Fibroblast of the aortic adventitia (primary cell): ENCODE data around the gene ZFYVE28. TPM values are rescaled to one million over a fixed set of nuclear protein-coding genes. Genes with fewer than 3 reads are reported as not detected.

ENCODE experiments used
- DNase-seq: peaks from one replicate; pipeline ENCODE4 v3.0.0-alpha.2; 2010; ENCODE audit warnings: low read depth
- H3K4me3 ChIP-seq: 2 replicates; pipeline ENCODE4 v1.5.1; 2011; ENCODE audit warnings: low read depth, mild to moderate bottlenecking, control low read depth, low read length, moderate library complexity
- CTCF ChIP-seq: IDR thresholded peaks from 2 replicates; pipeline ENCODE4 v1.5.1; 2011; ENCODE audit warnings: mild to moderate bottlenecking, low read length, control low read depth, inconsistent platforms; ENCODE audit not compliant: insufficient read depth
- total RNA-seq: library from RNA; depleted of rRNA; stranded (reverse); fragments of >200 nt; gene quantifications from 2 replicates; pipeline ENCODE4 v1.2.3, GENCODE V29; 2012; ENCODE audit warnings: low replicate concordance

The ZFYVE28 gene
- total RNA-seq, 1 donor = 14.0 TPM

- no peak for DNase-seq
- H3K4me3 ChIP-seq = no peak overlapping the region
- TF ChIP-seq CTCF = no peak
Measured at GRCh38 chr4:2270341-2271165, 147.9 kb downstream of the ZFYVE28 start.

- H3K4me3 ChIP-seq = no peak overlapping the region
- DNase-seq = no peak
- no peak for TF ChIP-seq CTCF
Measured at GRCh38 chr4:2269618-2270163, 148.8 kb downstream of the ZFYVE28 start.

DNA sequence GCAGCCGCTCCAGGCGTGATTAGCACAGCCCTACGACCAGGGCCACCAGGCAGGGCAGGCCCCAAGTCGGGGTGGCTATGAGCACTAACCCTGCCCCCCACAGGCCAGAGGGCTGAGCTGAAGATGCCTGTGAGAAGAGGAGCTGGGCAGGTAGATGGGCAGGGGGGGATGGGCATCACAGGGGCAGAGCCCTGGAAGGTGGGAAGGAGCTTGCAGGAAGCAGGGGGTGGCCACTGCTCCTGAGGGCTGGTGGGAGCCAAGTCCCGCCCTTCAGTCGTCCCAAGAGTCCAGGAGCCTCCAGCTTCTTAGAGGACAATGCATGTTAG, 149.3 kb downstream of the ZFYVE28 start:
- no peak for TF ChIP-seq CTCF

DNA sequence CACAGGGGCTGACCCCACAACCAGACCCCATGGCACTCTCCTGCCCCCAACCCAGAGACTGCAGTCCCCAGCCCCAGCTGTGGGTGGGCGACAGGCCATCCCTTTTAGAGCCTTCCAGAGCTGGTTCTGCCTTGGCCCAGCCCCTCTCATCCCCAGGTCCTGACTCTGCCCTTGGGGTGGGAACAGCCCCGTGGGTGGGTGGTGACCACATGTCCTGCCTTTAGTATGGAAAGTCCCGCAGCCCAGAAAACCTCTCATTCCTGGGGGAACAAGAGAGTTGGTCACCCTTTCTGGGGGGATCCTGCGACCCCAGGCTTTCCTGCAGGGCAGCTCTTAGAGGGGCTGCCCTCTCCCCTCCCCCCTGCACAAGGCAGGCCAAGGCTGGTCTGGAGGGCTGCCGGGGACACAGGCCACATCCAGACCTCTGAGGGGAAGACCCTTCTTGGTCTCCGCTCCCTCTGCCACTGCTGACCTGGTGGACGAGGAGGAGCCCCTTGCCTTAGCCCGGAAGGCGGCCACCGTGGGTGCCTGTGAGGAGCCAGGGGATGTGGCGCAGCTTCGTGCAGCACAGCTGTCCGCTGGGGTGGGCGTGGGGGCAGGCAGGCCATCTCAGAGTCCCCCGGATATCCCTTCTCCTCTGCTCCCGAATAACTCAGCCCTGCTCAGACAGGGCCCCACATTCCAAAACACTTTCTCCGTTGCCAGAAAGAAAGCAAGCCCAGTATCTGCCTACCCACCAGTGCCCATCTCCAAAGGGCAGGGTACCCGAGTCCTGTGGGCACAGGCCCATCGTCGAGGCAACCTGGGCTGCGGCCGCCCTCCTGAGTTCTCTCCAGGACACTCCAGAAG, 149.9 kb downstream of the ZFYVE28 start:
- no peak for TF ChIP-seq CTCF
- H3K4me3 ChIP-seq = no peak overlapping the region
- no peak for DNase-seq

More for the DNA sequence above, 149.3 kb downstream of the ZFYVE28 start:
- DNase-seq = no peak
- no peak overlapping the region for H3K4me3 ChIP-seq

DNA sequence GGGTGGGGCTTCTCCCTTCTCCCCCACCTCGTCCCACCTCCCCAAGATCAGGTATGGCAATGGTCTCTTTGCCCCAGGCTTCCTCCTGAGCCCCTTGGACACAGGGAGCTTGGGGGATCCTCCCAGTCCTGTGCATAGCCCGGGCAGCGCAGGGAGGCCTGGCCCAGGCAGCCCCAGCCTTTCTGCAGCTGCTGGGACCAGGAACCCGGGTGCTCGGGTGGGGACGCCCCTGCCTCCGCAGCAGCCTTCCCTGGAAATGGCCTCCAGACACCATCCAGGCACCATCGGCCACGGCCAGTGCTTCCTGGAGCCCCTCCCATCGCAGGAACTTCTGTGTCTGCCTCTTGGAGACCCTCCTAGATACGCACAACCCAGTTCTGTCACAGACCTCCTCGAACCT, 150.6 kb downstream of the ZFYVE28 start:
- no peak overlapping the region for H3K4me3 ChIP-seq
- TF ChIP-seq CTCF = no peak
- no peak for DNase-seq

GRCh38 chr4:2267320-2267811, 151.1 kb downstream of the ZFYVE28 start:
- H3K4me3 ChIP-seq = no peak overlapping the region
- no peak for TF ChIP-seq CTCF
- no peak for DNase-seq
